Fibroblast of villous mesenchyme (primary cell): ENCODE results near the gene TTC31. TPM values are rescaled to one million over a fixed set of nuclear protein-coding genes. Genes with fewer than 3 reads are reported as not detected.
"Not testable (repeated sequence)": the region's sequence is repeated elsewhere in the genome, so short reads cannot be mapped to it uniquely, and the experiment has no call there.

ENCODE experiments used
- DNase-seq: peaks from one replicate; pipeline ENCODE4 v3.0.0-alpha.2; 2010; ENCODE audit warnings: low read depth
- H3K4me3 ChIP-seq: 2 replicates; pipeline ENCODE4 v1.5.1; 2011; ENCODE audit warnings: low read depth, mild to moderate bottlenecking, low read length
- total RNA-seq: library from RNA; depleted of rRNA; stranded (reverse); fragments of >200 nt; gene quantifications from 2 replicates; pipeline ENCODE4 v1.2.3, GENCODE V29; 2012
- TF ChIP-seq, protein P1 (sequence below): IDR thresholded peaks from 2 replicates; pipeline ENCODE4 v1.5.1; 2012; ENCODE audit warnings: low read depth, mild to moderate bottlenecking, low read length; ENCODE audit not compliant: insufficient read depth

TTC31 gene
- total RNA-seq, 1 donor: 8.6 TPM

- DNase-seq: peak; percentile 37
- peak overlapping the region; percentile 79 for H3K4me3 ChIP-seq
- TF ChIP-seq, protein P1, sequence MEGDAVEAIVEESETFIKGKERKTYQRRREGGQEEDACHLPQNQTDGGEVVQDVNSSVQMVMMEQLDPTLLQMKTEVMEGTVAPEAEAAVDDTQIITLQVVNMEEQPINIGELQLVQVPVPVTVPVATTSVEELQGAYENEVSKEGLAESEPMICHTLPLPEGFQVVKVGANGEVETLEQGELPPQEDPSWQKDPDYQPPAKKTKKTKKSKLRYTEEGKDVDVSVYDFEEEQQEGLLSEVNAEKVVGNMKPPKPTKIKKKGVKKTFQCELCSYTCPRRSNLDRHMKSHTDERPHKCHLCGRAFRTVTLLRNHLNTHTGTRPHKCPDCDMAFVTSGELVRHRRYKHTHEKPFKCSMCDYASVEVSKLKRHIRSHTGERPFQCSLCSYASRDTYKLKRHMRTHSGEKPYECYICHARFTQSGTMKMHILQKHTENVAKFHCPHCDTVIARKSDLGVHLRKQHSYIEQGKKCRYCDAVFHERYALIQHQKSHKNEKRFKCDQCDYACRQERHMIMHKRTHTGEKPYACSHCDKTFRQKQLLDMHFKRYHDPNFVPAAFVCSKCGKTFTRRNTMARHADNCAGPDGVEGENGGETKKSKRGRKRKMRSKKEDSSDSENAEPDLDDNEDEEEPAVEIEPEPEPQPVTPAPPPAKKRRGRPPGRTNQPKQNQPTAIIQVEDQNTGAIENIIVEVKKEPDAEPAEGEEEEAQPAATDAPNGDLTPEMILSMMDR: no peak
Observed at GRCh38 chr2:74458938-74459363, 23.9 kb upstream of the TTC31 start.

- H3K4me3 ChIP-seq: peak overlapping the region; percentile 79
- not testable (repeated sequence) for DNase-seq
Observed at GRCh38 chr2:74459503-74460118, 23.3 kb upstream of the TTC31 start.

DNA sequence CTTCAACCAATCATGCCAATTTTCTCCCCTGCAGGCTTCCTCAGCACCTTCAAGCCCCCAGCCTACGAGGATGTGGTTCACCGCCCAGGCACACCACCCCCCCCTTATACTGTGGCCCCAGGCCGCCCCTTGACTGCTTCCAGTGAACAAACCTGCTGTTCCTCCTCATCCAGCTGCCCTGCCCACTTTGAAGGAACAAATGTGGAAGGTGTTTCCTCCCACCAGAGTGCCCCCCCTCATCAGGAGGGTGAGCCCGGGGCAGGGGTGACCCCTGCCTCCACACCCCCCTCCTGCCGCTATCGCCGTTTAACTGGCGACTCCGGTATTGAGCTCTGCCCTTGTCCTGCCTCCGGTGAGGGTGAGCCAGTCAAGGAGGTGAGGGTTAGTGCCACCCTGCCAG lies 22.7 kb upstream of the TTC31 start:
- not testable (repeated sequence) for DNase-seq, H3K4me3 ChIP-seq

GRCh38 chr2:74461187-74462053 lies 21.5 kb upstream of the TTC31 start:
- TF ChIP-seq, protein P1: peak; percentile 26
- DNase-seq: no peak
- H3K4me3 ChIP-seq: no peak overlapping the region

GRCh38 chr2:74462054-74462785 lies 20.7 kb upstream of the TTC31 start:
- no peak for DNase-seq
- TF ChIP-seq, protein P1: no peak
- no peak overlapping the region for H3K4me3 ChIP-seq

DNA sequence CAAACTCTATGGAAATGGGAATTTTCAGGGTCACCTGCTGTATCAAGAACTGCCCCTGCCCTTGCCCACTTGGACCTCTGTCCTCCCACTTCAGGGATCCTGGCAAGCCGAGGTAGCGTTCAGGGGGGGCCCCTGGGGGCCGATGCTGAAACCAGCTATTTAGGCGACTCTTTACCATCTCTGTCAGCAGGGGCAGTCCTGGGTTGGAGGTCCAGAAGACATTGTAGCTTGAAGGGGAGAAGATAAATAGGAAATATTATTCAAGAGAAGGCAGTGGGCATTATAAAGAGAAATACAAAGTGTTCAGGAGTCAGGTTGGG lies 20.1 kb upstream of the TTC31 start:
- no peak for DNase-seq
- no peak overlapping the region for H3K4me3 ChIP-seq
- TF ChIP-seq, protein P1: no peak

DNA sequence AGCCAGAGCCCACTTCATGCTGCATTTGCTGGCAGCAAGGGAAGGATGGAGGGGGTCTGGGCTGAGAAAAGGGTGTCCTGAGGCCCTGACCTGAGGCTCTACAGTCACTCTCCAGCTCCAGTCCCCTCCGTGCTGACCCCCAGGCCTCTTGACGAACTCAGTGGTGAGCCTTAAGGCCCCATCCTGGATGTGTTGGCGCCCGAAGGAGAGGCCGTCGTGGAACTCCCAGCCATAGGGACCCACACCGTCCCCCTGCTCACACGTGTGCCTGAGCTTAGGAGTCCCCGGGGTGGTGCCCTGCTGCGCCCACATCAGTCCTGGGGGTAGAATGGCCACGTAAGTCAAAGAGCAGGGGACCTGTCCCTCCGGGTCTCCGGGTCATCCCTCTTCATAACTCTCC lies 18.5 kb upstream of the TTC31 start:
- H3K4me3 ChIP-seq: peak overlapping the region; percentile 81
- peak; percentile 10 for DNase-seq

DNA sequence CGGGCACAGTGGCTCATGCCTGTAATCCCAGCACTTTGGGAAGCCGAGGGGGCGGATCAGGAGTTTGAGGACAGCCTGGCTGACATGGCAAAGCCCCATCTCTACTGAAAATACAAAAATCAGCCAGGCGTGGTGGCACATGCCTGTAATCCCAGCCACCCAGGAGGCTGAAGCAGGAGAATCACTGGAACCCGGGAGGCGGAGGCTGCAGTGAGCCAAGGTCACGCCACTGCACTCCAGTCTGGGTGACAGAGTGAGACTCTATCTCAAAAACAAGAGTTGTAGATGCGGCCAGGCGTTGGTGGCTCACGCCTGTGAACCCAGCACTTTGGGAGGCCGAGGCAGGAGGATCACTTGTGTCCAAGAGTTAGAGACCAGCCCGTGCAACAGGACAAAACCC lies 12.1 kb upstream of the TTC31 start:
- not testable (repeated sequence) for DNase-seq, H3K4me3 ChIP-seq

More for the DNA sequence above, 18.5 kb upstream of the TTC31 start:
- TF ChIP-seq, protein P1: no peak
